Fibroblast of the aortic adventitia (primary cell): ENCODE results near the gene B9D1. TPM values are rescaled to one million over a fixed set of nuclear protein-coding genes. Genes with fewer than 3 reads are reported as not detected.
A peak's percentile ranks its signal among the peaks of the same experiment; 100 is the strongest.

Experiments used
- DNase-seq: peaks from one replicate; pipeline ENCODE4 v3.0.0-alpha.2; 2010; ENCODE audit warnings: low read depth
- H3K4me3 ChIP-seq: 2 replicates; pipeline ENCODE4 v1.5.1; 2011; ENCODE audit warnings: low read depth, mild to moderate bottlenecking, control low read depth, low read length, moderate library complexity
- CTCF ChIP-seq: IDR thresholded peaks from 2 replicates; pipeline ENCODE4 v1.5.1; 2011; ENCODE audit warnings: mild to moderate bottlenecking, low read length, control low read depth, inconsistent platforms; ENCODE audit not compliant: insufficient read depth
- total RNA-seq: library from RNA; depleted of rRNA; stranded (reverse); fragments of >200 nt; gene quantifications from 2 replicates; pipeline ENCODE4 v1.2.3, GENCODE V29; 2012; ENCODE audit warnings: low replicate concordance

Gene B9D1
- total RNA-seq, 1 donor: 19.9 TPM

GRCh38 chr17:19390951-19391350, 28.4 kb upstream of the B9D1 start:
- DNase-seq: no peak
- no peak overlapping the region for H3K4me3 ChIP-seq
- TF ChIP-seq CTCF: no peak

GRCh38 chr17:19388791-19389785, 26.6 kb upstream of the B9D1 start:
- DNase-seq: peak; percentile 54
- no peak overlapping the region for H3K4me3 ChIP-seq
- TF ChIP-seq CTCF: no peak

- no peak overlapping the region for H3K4me3 ChIP-seq
- TF ChIP-seq CTCF: no peak
- DNase-seq: peak; percentile 94
Observed at GRCh38 chr17:19387921-19388521, 25.5 kb upstream of the B9D1 start.

- peak; percentile 98 for DNase-seq
- H3K4me3 ChIP-seq: peak within 1 kb of the TSS; percentile 78
- TF ChIP-seq CTCF: no peak
Observed at GRCh38 chr17:19386974-19387920, 24.7 kb upstream of the B9D1 start, which contains the start of gene MFAP4. Gene MFAP4, minus strand, starts transcription at chr17:19387190. Its CDS starts 35 bp downstream, at chr17:19387155.

GRCh38 chr17:19386051-19386929, 23.8 kb upstream of the B9D1 start:
- TF ChIP-seq CTCF: no peak
- H3K4me3 ChIP-seq: peak overlapping the region; percentile 78
- peak; percentile 79 for DNase-seq
